ENCODE measurements around the gene PLCL2.

- TF ChIP-seq CTCF (IDR thresholded peaks at IDR 0.05; ENCODE audit: low read depth, low read length, missing input control) (no peak), SP1 (IDR thresholded peaks at IDR 0.05) (no peak), TAF1 (conservative IDR thresholded peaks at IDR 0.05) (no peak), RAD21 (IDR thresholded peaks at IDR 0.05) (no peak), MAX (IDR thresholded peaks at IDR 0.05) (no peak), NR2F2 (IDR thresholded peaks at IDR 0.05) (no peak), ZBTB33 (IDR thresholded peaks at IDR 0.05) (no peak), GABPA (IDR thresholded peaks at IDR 0.05 in 1 of 2, conservative IDR thresholded peaks at IDR 0.05 in 1 of 2) (no peak), JUND (IDR thresholded peaks at IDR 0.05) (peak in 1 of 2 donors; percentile 69), YY1 (IDR thresholded peaks at IDR 0.05) (no peak), EGR1 (IDR thresholded peaks at IDR 0.05; ENCODE audit: low read depth in 2 of 2) (no peak), REST (IDR thresholded peaks at IDR 0.05) (no peak), ATF3 (IDR thresholded peaks at IDR 0.05) (no peak)
These were observed 20.0 kb upstream of the PLCL2 start for GRCh38 chr3:16864610-16865313.
